Prostate gland (tissue), 2 donors: ENCODE measurements around the gene VSIG10L2. TPM values are rescaled to one million over a fixed set of nuclear protein-coding genes. Genes with fewer than 3 reads are reported as not detected.

ENCODE experiments used
- DNase-seq: peaks from one replicate; pipeline ENCODE4 v3.0.0-alpha.2; 2019; ENCODE audit warnings: low spot score
- H3K27ac ChIP-seq, 2 donors: fragments of 200-600 bp; sonication (generic); 2 replicates each; pipeline ENCODE4 v1.5.1; 2017 to 2019
- H3K27me3 ChIP-seq: fragments of 200-600 bp; sonication (generic); replicated peaks from 2 replicates; pipeline ENCODE4 v1.5.1; 2019; ENCODE audit not compliant: insufficient read depth
- H3K36me3 ChIP-seq, 2 donors: fragments of 200-600 bp; sonication (generic); 1 replicate in 1 of 2; 2 replicates in 1 of 2; pipeline versions ENCODE4 v1.5.1 to v1.8.1; 2017 to 2019
- H3K4me1 ChIP-seq: fragments of 200-600 bp; sonication (generic); replicated peaks from 2 replicates; pipeline ENCODE4 v1.5.1; 2019
- H3K4me3 ChIP-seq, 2 donors: fragments of 200-600 bp; sonication (generic); 2 replicates each; pipeline ENCODE4 v1.5.1; 2017 to 2019
- H3K9me3 ChIP-seq: fragments of 200-600 bp; sonication (generic); 2 replicates; pipeline ENCODE4 v1.5.1; 2017
- POLR2A ChIP-seq: fragments of 450-650 bp; IDR thresholded peaks from one replicate; pipeline ENCODE4 v1.6.1; 2016; ENCODE audit warnings: antibody characterized with exemption, mild to moderate bottlenecking
- POLR2AphosphoS5 ChIP-seq: sonication (generic); formaldehyde crosslinking; IDR thresholded peaks from one replicate; pipeline ENCODE4 v1.6.1; 2017; ENCODE audit warnings: antibody characterized with exemption
- WGBS: methylation state at CpG from one replicate; pipeline ENCODE4 v1.1.5; 2018; 5-methylcytosine and 5-hydroxymethylcytosine counted together
- intact Hi-C: fragments of 100-400 bp; cut with DNase I; formaldehyde crosslinking; loops from one replicate; pipeline ENCODE4 v1.14.2; 2022
- total RNA-seq, 2 donors: library from RNA; depleted of rRNA; stranded (reverse); fragments of >200 nt; gene quantifications; one replicate each; pipeline ENCODE4 v1.1.0, GENCODE V29; 2016
- TF ChIP-seq, protein P1 (sequence below), 4 experiments: fragments of 200-600 bp in 2 of 4; fragments of 450-650 bp in 2 of 4; sonication (generic) in 2 of 4; IDR thresholded peaks; 1 replicate in 3 of 4; 2 replicates in 1 of 4; pipeline ENCODE4 v1.5.1; 2016 to 2019; ENCODE audit warnings: antibody characterized with exemption in 4 of 4, mild to moderate bottlenecking in 2 of 4, moderate library complexity in 2 of 4

The VSIG10L2 gene
- total RNA-seq, 2 donors from 2014 or later: 0.14 to 1.3 TPM

- H3K4me1 ChIP-seq: no peaks in the 10 kb centered on the region
- DNase-seq: no peak
- no peaks in the 10 kb centered on the region for H3K9me3 ChIP-seq
- H3K27me3 ChIP-seq: no peaks in the 10 kb centered on the region
- no peak for TF ChIP-seq POLR2A
- no peak for TF ChIP-seq POLR2AphosphoS5
- TF ChIP-seq, protein P1, sequence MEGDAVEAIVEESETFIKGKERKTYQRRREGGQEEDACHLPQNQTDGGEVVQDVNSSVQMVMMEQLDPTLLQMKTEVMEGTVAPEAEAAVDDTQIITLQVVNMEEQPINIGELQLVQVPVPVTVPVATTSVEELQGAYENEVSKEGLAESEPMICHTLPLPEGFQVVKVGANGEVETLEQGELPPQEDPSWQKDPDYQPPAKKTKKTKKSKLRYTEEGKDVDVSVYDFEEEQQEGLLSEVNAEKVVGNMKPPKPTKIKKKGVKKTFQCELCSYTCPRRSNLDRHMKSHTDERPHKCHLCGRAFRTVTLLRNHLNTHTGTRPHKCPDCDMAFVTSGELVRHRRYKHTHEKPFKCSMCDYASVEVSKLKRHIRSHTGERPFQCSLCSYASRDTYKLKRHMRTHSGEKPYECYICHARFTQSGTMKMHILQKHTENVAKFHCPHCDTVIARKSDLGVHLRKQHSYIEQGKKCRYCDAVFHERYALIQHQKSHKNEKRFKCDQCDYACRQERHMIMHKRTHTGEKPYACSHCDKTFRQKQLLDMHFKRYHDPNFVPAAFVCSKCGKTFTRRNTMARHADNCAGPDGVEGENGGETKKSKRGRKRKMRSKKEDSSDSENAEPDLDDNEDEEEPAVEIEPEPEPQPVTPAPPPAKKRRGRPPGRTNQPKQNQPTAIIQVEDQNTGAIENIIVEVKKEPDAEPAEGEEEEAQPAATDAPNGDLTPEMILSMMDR (IDR thresholded peaks at IDR 0.05): no peak
- no peak overlapping the region for H3K4me3 ChIP-seq
- no peak overlapping the region for H3K27ac ChIP-seq
- intact Hi-C loops: no loop called here
- 46% methylated on average over 4 of the region's 4 CpGs for WGBS
- H3K36me3 ChIP-seq: no peaks in the 10 kb centered on the region
These were observed 6.7 kb upstream of the VSIG10L2 start for GRCh38 chr11:125939081-125939521.

- 92% methylated on average over 4 of the region's 4 CpGs for WGBS
- no peak for DNase-seq
- H3K4me1 ChIP-seq: no peaks in the 10 kb centered on the region
- no peaks in the 10 kb centered on the region for H3K9me3 ChIP-seq
- intact Hi-C loops: no loop called here
- H3K36me3 ChIP-seq: no peaks in the 10 kb centered on the region
- H3K27ac ChIP-seq: no peak overlapping the region
- H3K4me3 ChIP-seq: no peak overlapping the region
- no peaks in the 10 kb centered on the region for H3K27me3 ChIP-seq
- TF ChIP-seq POLR2AphosphoS5 (no peak), POLR2A (no peak)
- TF ChIP-seq, protein P1 (IDR thresholded peaks at IDR 0.05): no peak
These were observed 5.7 kb upstream of the VSIG10L2 start for GRCh38 chr11:125940145-125940544.

- no peak for DNase-seq
- no peak overlapping the region for H3K4me3 ChIP-seq
- no peaks in the 10 kb centered on the region for H3K4me1 ChIP-seq
- no peak overlapping the region for H3K27ac ChIP-seq
- WGBS: 92% methylated on average over 4 of the region's 4 CpGs
- intact Hi-C loops: no loop called here
- H3K27me3 ChIP-seq: no peaks in the 10 kb centered on the region
- H3K36me3 ChIP-seq: no peaks in the 10 kb centered on the region
- no peaks in the 10 kb centered on the region for H3K9me3 ChIP-seq
- TF ChIP-seq, protein P1 (IDR thresholded peaks at IDR 0.05): no peak
- TF ChIP-seq POLR2AphosphoS5: no peak
- no peak for TF ChIP-seq POLR2A
These were observed 4.6 kb upstream of the VSIG10L2 start for GRCh38 chr11:125941267-125941618.

- intact Hi-C loops: no loop called here
- TF ChIP-seq POLR2A: no peak
- TF ChIP-seq, protein P1 (IDR thresholded peaks at IDR 0.05): peak in 3 of 4 experiments; percentile 46 to 62 (median 51)
- H3K27ac ChIP-seq: no peak overlapping the region
- H3K36me3 ChIP-seq: no peaks in the 10 kb centered on the region
- H3K9me3 ChIP-seq: no peaks in the 10 kb centered on the region
- peak; percentile 68 for DNase-seq
- no peak overlapping the region for H3K4me3 ChIP-seq
- H3K27me3 ChIP-seq: no peaks in the 10 kb centered on the region
- WGBS: 40% methylated on average over 20 of the region's 20 CpGs
- no peaks in the 10 kb centered on the region for H3K4me1 ChIP-seq
These were observed 3.9 kb upstream of the VSIG10L2 start for GRCh38 chr11:125941619-125942611.
